Bronchial epithelial cell (primary cell): ENCODE data around the gene TFF2. TPM values are rescaled to one million over a fixed set of nuclear protein-coding genes. Genes with fewer than 3 reads are reported as not detected.

Source experiments
- DNase-seq: peaks from one replicate; pipeline ENCODE4 v3.0.0-alpha.2; 2010; ENCODE audit warnings: low read depth
- FAIRE-seq: peaks from 2 replicates; lab custom pipeline; 2011; peaks lifted over from hg19 to GRCh38; lab: Jason Lieb, UNC
- H3K27me3 ChIP-seq: 2 replicates; pipeline ENCODE4 v1.5.1; 2011; ENCODE audit warnings: low read length; ENCODE audit not compliant: control insufficient read depth, insufficient read depth
- H3K36me3 ChIP-seq: 2 replicates; pipeline ENCODE4 v1.5.1; 2011; ENCODE audit warnings: low read length; ENCODE audit not compliant: control insufficient read depth, insufficient read depth
- H3K4me3 ChIP-seq: 2 replicates; pipeline ENCODE4 v1.5.1; 2011; ENCODE audit warnings: mild to moderate bottlenecking, low read depth, low read length, control low read depth
- total RNA-seq: library from RNA; depleted of rRNA; stranded (reverse); fragments of >200 nt; gene quantifications from 2 replicates; pipeline ENCODE4 v1.2.1, GENCODE V29; 2014
- TF ChIP-seq, protein P1 (sequence below): IDR thresholded peaks from 2 replicates; pipeline ENCODE4 v1.5.1; 2011; ENCODE audit warnings: mild to moderate bottlenecking, moderate library complexity, low read length, control low read depth, inconsistent platforms; ENCODE audit not compliant: insufficient read depth, severe bottlenecking

Gene TFF2
- total RNA-seq, 1 donor from 2014 or later, result not detected

DNA sequence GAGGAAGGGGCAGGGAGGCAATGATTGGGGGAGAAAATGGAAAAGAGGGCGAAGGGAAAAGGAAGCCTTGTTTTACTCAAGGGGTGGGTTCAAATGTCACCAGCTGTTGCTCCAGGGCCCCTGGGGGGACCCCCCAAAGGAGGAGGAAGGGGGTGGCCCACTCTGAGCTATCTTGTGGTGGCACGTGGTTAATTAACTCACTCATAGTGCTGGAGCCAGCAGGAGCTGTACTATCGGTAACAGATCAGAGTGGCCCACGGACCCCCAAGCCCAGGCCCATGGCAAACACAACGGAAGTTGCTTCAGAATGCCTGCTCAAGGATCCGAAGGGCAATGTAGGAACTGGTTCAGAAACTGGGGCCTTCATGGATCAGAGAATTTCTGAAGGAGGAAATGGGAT, 7.2 kb downstream of the TFF2 start:
- H3K4me3 ChIP-seq, result no peak overlapping the region
- TF ChIP-seq, protein P1, sequence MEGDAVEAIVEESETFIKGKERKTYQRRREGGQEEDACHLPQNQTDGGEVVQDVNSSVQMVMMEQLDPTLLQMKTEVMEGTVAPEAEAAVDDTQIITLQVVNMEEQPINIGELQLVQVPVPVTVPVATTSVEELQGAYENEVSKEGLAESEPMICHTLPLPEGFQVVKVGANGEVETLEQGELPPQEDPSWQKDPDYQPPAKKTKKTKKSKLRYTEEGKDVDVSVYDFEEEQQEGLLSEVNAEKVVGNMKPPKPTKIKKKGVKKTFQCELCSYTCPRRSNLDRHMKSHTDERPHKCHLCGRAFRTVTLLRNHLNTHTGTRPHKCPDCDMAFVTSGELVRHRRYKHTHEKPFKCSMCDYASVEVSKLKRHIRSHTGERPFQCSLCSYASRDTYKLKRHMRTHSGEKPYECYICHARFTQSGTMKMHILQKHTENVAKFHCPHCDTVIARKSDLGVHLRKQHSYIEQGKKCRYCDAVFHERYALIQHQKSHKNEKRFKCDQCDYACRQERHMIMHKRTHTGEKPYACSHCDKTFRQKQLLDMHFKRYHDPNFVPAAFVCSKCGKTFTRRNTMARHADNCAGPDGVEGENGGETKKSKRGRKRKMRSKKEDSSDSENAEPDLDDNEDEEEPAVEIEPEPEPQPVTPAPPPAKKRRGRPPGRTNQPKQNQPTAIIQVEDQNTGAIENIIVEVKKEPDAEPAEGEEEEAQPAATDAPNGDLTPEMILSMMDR, result no peak
- no peaks in the 10 kb centered on the region for H3K27me3 ChIP-seq
- no peaks in the 10 kb centered on the region for H3K36me3 ChIP-seq
- DNase-seq (no peak), FAIRE-seq (no peak)

DNA sequence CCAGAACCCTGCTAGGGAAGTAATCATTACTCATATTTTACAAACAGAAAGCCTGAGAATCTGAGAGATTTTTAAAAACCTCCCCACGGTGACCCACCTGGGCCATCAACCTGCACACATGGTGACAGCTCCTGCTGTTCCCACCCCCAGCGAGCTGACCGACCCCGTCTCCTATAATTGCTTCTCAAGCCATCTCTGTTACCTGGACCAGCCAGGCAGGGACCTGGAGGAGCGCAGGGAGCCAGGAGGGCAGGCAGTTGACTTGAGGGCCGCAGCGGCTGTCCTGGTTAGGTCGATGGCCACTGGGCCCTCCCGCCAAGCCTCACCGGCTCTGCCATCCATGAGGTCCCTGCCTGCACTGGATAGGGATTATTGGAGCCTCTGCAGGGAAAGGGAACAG, 7.7 kb downstream of the TFF2 start:
- TF ChIP-seq, protein P1, result no peak
- Histone ChIP-seq H3K36me3 (no peaks in the 10 kb centered on the region), H3K4me3 (no peak overlapping the region), H3K27me3 (no peaks in the 10 kb centered on the region)
- FAIRE-seq (no peak), DNase-seq (no peak)

DNA sequence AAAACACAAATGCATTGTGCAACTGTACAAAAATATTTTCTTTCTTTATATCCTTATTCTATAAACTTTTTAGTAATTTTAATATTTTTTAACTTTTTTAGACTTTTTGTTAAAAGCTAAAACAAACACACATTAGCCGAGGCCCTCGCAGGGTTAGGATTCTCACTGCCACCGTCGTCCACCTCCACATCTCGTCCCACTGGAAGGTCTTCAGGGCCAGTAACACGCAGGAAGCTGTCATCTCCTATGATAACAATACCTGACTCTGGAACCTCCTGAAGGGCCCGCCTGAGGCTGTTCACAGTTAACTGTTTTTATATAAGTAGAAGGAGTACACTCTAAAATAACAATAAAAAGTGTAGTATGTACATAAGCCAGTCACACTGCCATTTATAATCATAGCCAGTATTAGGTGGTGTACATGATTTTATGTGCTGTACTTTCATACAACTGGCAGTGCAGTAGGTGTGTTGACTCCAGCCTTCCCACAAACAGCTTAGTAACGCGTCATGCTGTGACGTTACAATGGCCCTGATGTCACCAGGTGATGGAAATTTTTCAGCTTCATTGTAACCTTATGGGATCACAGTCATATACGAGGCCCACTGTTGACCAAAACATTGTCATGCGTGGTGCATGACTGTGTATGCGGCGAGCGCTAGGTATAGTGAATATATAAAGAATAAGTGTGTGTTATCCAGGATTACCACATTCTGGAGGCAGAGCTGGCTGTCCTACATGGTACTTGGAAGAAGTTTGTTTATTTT, 8.8 kb downstream of the TFF2 start:
- no peak overlapping the region for H3K4me3 ChIP-seq
- TF ChIP-seq, protein P1, result no peak
- H3K36me3 ChIP-seq, result no peaks in the 10 kb centered on the region
- DNase-seq, result no peak
- no peaks in the 10 kb centered on the region for H3K27me3 ChIP-seq
- no peak for FAIRE-seq

DNA sequence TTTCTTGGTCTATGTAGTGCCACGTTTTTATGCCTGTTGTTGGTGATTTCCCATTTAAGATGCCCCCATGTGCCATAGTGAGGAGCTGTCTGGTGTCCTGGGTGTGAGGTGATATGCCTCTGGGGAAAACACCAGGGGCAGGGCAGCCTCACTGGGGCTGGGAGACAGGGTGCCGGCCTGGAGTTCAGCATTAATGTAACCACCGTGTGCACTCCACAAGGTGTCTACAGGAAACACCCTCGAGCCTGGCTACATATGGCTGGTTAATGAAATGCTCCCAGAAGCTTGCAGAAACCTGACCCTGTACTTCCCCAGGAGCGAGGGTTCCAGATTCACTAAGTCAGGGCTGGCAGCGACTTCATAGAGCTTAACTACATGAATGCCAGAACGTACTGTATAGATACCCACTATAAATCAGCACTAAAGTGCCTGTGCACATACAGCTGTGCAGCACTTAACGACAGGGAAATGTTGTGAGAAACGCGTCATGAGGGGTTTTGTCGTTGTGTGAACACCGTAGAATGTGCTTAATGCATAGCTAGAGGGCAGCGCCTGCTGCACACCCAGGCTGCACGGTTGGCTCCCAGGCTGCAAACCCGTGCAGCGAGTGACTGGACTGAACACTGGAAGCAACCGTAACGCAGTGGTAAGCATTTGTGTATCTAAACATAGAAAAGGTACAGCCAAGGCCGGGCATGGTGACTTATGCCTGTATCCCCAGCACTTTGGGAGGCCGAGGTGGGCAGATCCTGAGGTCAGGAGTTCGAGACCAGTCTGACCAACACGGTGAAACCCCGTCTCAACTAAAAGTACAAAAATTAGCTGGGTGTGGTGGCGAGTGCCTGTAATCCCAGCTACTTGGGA, 10.4 kb downstream of the TFF2 start:
- no peaks in the 10 kb centered on the region for H3K27me3 ChIP-seq
- TF ChIP-seq, protein P1, result no peak
- FAIRE-seq (no peak), DNase-seq (no peak)
- no peak overlapping the region for H3K4me3 ChIP-seq
- H3K36me3 ChIP-seq, result no peaks in the 10 kb centered on the region

DNA sequence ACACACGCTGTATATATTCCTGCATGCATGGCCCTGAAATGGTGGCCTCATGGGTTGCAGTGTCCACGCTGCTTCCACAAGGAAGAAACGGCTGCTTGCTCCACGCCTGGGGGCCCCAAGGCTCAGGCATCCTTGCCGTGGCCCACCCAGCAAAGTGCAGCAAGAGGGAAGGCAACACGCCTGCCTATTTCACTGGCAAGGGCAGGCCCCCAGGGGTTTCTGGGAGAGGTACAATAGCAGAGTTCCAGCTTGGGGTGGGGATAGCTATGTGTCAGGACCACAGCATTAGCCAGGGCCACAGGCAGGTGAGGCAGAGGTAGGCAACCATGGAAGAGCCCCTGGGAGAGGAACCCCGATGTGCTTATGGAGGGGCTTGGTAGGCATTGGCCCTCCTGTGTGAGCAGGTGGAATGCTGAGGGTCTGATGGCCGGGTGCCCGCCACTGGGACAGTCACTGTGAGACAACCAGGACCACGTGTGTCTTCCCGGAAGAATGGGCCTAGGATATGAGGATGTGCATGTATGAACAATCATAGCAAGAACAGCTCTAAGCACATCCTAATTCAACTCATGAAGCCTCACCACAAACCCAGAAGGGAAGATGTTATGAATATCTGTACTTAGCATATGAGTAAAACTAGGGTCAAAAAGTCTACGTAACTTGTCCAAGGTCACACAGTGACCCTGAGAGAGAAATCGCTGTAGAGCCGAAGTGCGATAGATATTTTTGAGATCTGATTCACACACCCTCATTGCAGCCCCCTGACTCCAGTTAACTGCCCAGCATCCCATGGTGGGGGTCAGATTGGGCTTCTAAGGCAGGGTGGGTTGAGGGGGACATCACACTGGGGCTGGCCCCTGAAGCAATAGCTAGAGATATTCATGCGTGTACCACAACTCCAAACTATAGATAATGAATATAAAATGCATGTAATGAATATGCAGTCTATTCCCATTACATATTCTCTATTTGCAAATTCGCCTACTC, 11.8 kb downstream of the TFF2 start:
- TF ChIP-seq, protein P1, result no peak
- Histone ChIP-seq H3K4me3 (no peak overlapping the region), H3K36me3 (no peaks in the 10 kb centered on the region), H3K27me3 (no peaks in the 10 kb centered on the region)
- FAIRE-seq (no peak), DNase-seq (no peak)
